HG03103 (cell line): ENCODE data around the gene RGS6.

Source experiments
- ATAC-seq: cut with Tn5 transposase; IDR thresholded peaks from one replicate; pipeline ENCODE4 v1.9.1; 2021; ENCODE audit warnings: low read depth; ENCODE audit not compliant: unreplicated experiment

The RGS6 gene

GRCh38 chr14:72611506-72611905, 679.3 kb downstream of the RGS6 start:
- no peak for ATAC-seq

- ATAC-seq, result no peak
These were observed 679.8 kb downstream of the RGS6 start for GRCh38 chr14:72612041-72612440.

GRCh38 chr14:72613231-72613974, 681.2 kb downstream of the RGS6 start:
- ATAC-seq, result no peak

GRCh38 chr14:72613975-72614319, 681.7 kb downstream of the RGS6 start:
- no peak for ATAC-seq

- no peak for ATAC-seq
These were observed 682.1 kb downstream of the RGS6 start for GRCh38 chr14:72614365-72614764.

- ATAC-seq, result no peak
These were observed 682.7 kb downstream of the RGS6 start for GRCh38 chr14:72614891-72615415.

- no peak for ATAC-seq
These were observed 683.4 kb downstream of the RGS6 start for GRCh38 chr14:72615451-72616121.
